Measurements from ENCODE around the gene NACC2.
"Not testable (repeated sequence)": the region's sequence is repeated elsewhere in the genome, so short reads cannot be mapped to it uniquely, and the experiment has no call there.

Gene NACC2

GRCh38 chr9:136042541-136042940, 52.5 kb downstream of the NACC2 start (continued):
- TF ChIP-seq ZNF626 (tag by site-specific recombination; IDR thresholded peaks at IDR 0.05), result no peak
- TF ChIP-seq ZBTB8A (tag by site-specific recombination; IDR thresholded peaks at IDR 0.05), result no peak
- TF ChIP-seq ZNF202 (tag by site-specific recombination; IDR thresholded peaks at IDR 0.05; ENCODE audit: borderline replicate concordance), result peak; percentile 22; the same call in 1 of the 2 replicates
- TF ChIP-seq INSM2 (tag by site-specific recombination; IDR thresholded peaks at IDR 0.05), result no peak
- peak; percentile 97 for TF ChIP-seq ZSCAN4 (tag by site-specific recombination; IDR thresholded peaks at IDR 0.05)
- TF ChIP-seq ZBTB48 (tag by site-specific recombination; IDR thresholded peaks at IDR 0.05), result no peak
- no peak for TF ChIP-seq SP3 (tag by site-specific recombination; IDR thresholded peaks at IDR 0.05)

GRCh38 chr9:136040848-136041247, 54.2 kb downstream of the NACC2 start:
- peaks cover 0 to 49% of the 10 kb centered on the region in 2 experiments; a peak in 2 of 3 replicates for H3K36me3 ChIP-seq (ENCODE audit: control insufficient read depth in 2 of 2, insufficient read depth in 1 of 2, low read length in 2 of 2)
- peak; percentile 92 for TF ChIP-seq PRDM1 (tag by site-specific recombination; IDR thresholded peaks at IDR 0.05)
- TF ChIP-seq ZNF148 (tag by site-specific recombination; IDR thresholded peaks at IDR 0.05; ENCODE audit: borderline replicate concordance), result 0 out of 2 replicates have a peak, but pooled peaks have one; percentile 22
- peak; percentile 91 for TF ChIP-seq ZNF366 (tag by site-specific recombination; conservative IDR thresholded peaks at IDR 0.05)
- CTCF ChIA-PET, result interaction anchor here (0.6 kb wide), 1 partner anchor 424 kb away, joined by 6 read pairs; no protein-coding TSS in a partner anchor
- H3K4me3 ChIP-seq (ENCODE audit: low read depth, low read length); H3K4me1 ChIP-seq (ENCODE audit: control insufficient read depth, insufficient read depth, low read length); H3K27ac ChIP-seq (ENCODE audit: extremely low read depth, low read depth, low read length); H3K9me3 ChIP-seq (ENCODE audit: control insufficient read depth, insufficient read depth, low read depth, low read length); POLR2A ChIA-PET: not testable (repeated sequence)

DNA sequence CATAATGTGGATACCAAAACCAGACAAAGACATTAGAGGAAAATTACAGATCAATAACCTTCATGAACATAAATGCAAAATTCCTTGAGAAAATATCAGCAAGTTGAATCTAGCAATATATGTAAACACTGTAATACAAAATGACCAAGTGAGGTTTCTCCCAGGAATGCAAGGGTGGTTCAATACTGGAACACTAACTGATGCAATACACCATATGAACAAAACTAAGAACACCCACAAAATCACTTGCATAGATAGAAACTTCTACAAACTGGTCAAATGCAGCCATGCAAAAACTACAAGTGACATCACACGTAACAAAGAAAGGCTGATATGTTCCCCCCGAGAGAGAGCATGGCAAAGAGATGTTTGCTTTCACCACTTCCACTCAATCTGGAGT, 55.6 kb downstream of the NACC2 start:
- Histone ChIP-seq H3K4me1 (ENCODE audit: control insufficient read depth, insufficient read depth, low read length) (no peaks in the 10 kb centered on the region), H3K27ac (ENCODE audit: extremely low read depth, low read depth, low read length) (no peak overlapping the region), H3K4me3 (ENCODE audit: low read depth, low read length) (no peak overlapping the region), H3K36me3 (ENCODE audit: control insufficient read depth in 2 of 2, insufficient read depth in 1 of 2, low read length in 2 of 2) (peaks cover 0 to 45% of the 10 kb centered on the region in 2 experiments; a peak in 2 of 3 replicates), H3K9me3 (ENCODE audit: control insufficient read depth, insufficient read depth, low read depth, low read length) (no peaks in the 10 kb centered on the region)
- POLR2A ChIA-PET, result no interaction called here
- CTCF ChIA-PET, result interaction anchor here (1.4 kb wide), 1 partner anchor 83 kb away, joined by 6 read pairs; no protein-coding TSS in a partner anchor
- TF ChIP-seq SP7 (tag by site-specific recombination; IDR thresholded peaks at IDR 0.05), result no peak
- no peak for TF ChIP-seq KLF10 (tag by site-specific recombination; IDR thresholded peaks at IDR 0.05)
- TF ChIP-seq, protein P1, sequence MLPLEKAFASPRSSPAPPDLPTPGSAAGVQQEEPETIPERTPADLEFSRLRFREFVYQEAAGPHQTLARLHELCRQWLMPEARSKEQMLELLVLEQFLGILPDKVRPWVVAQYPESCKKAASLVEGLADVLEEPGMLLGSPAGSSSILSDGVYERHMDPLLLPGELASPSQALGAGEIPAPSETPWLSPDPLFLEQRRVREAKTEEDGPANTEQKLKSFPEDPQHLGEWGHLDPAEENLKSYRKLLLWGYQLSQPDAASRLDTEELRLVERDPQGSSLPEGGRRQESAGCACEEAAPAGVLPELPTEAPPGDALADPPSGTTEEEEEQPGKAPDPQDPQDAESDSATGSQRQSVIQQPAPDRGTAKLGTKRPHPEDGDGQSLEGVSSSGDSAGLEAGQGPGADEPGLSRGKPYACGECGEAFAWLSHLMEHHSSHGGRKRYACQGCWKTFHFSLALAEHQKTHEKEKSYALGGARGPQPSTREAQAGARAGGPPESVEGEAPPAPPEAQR (tag by site-specific recombination; IDR thresholded peaks at IDR 0.05), result no peak
- TF ChIP-seq ZIC2 (tag by site-specific recombination; IDR thresholded peaks at IDR 0.05), result no peak
- TF ChIP-seq ZNF10 (tag by site-specific recombination; IDR thresholded peaks at IDR 0.05), result no peak
- TF ChIP-seq, protein P2, sequence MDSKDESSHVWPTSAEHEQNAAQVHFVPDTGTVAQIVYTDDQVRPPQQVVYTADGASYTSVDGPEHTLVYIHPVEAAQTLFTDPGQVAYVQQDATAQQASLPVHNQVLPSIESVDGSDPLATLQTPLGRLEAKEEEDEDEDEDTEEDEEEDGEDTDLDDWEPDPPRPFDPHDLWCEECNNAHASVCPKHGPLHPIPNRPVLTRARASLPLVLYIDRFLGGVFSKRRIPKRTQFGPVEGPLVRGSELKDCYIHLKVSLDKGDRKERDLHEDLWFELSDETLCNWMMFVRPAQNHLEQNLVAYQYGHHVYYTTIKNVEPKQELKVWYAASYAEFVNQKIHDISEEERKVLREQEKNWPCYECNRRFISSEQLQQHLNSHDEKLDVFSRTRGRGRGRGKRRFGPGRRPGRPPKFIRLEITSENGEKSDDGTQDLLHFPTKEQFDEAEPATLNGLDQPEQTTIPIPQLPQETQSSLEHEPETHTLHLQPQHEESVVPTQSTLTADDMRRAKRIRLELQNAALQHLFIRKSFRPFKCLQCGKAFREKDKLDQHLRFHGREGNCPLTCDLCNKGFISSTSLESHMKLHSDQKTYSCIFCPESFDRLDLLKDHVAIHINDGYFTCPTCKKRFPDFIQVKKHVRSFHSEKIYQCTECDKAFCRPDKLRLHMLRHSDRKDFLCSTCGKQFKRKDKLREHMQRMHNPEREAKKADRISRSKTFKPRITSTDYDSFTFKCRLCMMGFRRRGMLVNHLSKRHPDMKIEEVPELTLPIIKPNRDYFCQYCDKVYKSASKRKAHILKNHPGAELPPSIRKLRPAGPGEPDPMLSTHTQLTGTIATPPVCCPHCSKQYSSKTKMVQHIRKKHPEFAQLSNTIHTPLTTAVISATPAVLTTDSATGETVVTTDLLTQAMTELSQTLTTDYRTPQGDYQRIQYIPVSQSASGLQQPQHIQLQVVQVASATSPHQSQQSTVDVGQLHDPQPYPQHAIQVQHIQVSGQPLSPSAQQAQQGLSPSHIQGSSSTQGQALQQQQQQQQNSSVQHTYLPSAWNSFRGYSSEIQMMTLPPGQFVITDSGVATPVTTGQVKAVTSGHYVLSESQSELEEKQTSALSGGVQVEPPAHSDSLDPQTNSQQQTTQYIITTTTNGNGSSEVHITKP (tag by site-specific recombination; IDR thresholded peaks at IDR 0.05), result no peak
- peak; percentile 47 for TF ChIP-seq SETDB1 (IDR thresholded peaks at IDR 0.05; ENCODE audit: insufficient read length, low read length)
- no peak for TF ChIP-seq ZNF18 (tag by site-specific recombination; IDR thresholded peaks at IDR 0.05)

All from HEK293 (cell line).